IMR-90 (cell line): ENCODE data around the gene FGGY. TPM values are rescaled to one million over a fixed set of nuclear protein-coding genes. Genes with fewer than 3 reads are reported as not detected.

ENCODE experiments used
- ATAC-seq: fragments of 200-7000 bp; cut with Tn5 transposase; 2 replicates; pipeline ENCODE4 v1.9.1; 2020; ENCODE audit warnings: low read depth, mild to moderate bottlenecking, moderate library complexity
- BruUV-seq: library from RNA; stranded (reverse); fragments of 400-500 nt; replicated peaks from 2 replicates; lab custom pipeline; 2021; lab: Mats Ljungman, UMichigan
- CTCF ChIA-PET: fragments of 300-600 bp; formaldehyde crosslinking; extraction: SDS; loops from one replicate; lab custom pipeline; 2021; ENCODE audit warnings: antibody characterized with exemption; lab: Yijun Ruan, JAX
- POLR2A ChIA-PET: fragments of 300-600 bp; sonication (Branson Sonifier 250); formaldehyde crosslinking; loops from one replicate; lab custom pipeline; 2022; ENCODE audit warnings: antibody characterized with exemption; ENCODE audit not compliant: unreplicated experiment; lab: Charles Lee
- DNase-seq: peaks from one replicate; pipeline ENCODE4 v3.0.0; 2013
- H2AFZ ChIP-seq: replicated peaks from 2 replicates; pipeline ENCODE3; 2013; ENCODE audit warnings: low read length, mild to moderate bottlenecking; ENCODE audit not compliant: poor library complexity
- H2AK5ac ChIP-seq: 2 replicates; pipeline ENCODE4 v1.6.1; 2013; ENCODE audit warnings: low read depth, low read length, inconsistent platforms
- H2AK9ac ChIP-seq: replicated peaks from 2 replicates; pipeline ENCODE3; 2013; ENCODE audit warnings: mild to moderate bottlenecking, low read depth, low read length, moderate library complexity; ENCODE audit not compliant: poor library complexity
- H2BK120ac ChIP-seq: 2 replicates; pipeline ENCODE4 v1.6.1; 2013; ENCODE audit warnings: low read depth, low read length, inconsistent platforms
- H2BK15ac ChIP-seq: 3 replicates; pipeline ENCODE4 v1.6.1; 2013; ENCODE audit warnings: low read depth, low read length, inconsistent platforms
- H2BK20ac ChIP-seq: 2 replicates; pipeline ENCODE4 v1.6.1; 2013; ENCODE audit warnings: low read depth, mild to moderate bottlenecking, inconsistent platforms, low read length, moderate library complexity
- H2BK5ac ChIP-seq: 2 replicates; pipeline ENCODE4 v1.6.1; 2013; ENCODE audit warnings: mild to moderate bottlenecking, low read depth, low read length, inconsistent platforms; ENCODE audit not compliant: poor library complexity, severe bottlenecking
- H3K14ac ChIP-seq: replicated peaks from 2 replicates; pipeline ENCODE4 v1.6.1; 2013; ENCODE audit warnings: low read depth, low read length, inconsistent platforms
- H3K18ac ChIP-seq: 2 replicates; pipeline ENCODE4 v1.6.1; 2013; ENCODE audit warnings: low read depth, low read length, control low read depth
- H3K23ac ChIP-seq: 2 replicates; pipeline ENCODE4 v1.6.1; 2013; ENCODE audit warnings: low read depth, low read length, inconsistent platforms
- H3K27ac ChIP-seq: 2 replicates; pipeline ENCODE4 v1.5.1; 2013; ENCODE audit warnings: mild to moderate bottlenecking, control low read depth, low read length; ENCODE audit not compliant: insufficient read depth
- H3K27me3 ChIP-seq: 2 replicates; pipeline ENCODE4 v1.6.1; 2013; ENCODE audit warnings: low read length; ENCODE audit not compliant: control insufficient read depth, insufficient read depth
- H3K36me3 ChIP-seq: 2 replicates; pipeline ENCODE4 v1.6.1; 2013; ENCODE audit warnings: low read length, mixed read lengths; ENCODE audit not compliant: control insufficient read depth, insufficient read depth
- H3K4ac ChIP-seq: 2 replicates; pipeline ENCODE4 v1.6.1; 2013; ENCODE audit warnings: low read depth, low read length, inconsistent platforms
- H3K4me1 ChIP-seq: 2 replicates; pipeline ENCODE4 v1.6.1; 2013; ENCODE audit warnings: low read length, mixed read lengths; ENCODE audit not compliant: control insufficient read depth, insufficient read depth
- H3K4me2 ChIP-seq: 2 replicates; pipeline ENCODE4 v1.6.1; 2013; ENCODE audit warnings: low read depth, mild to moderate bottlenecking, control low read depth, low read length, moderate library complexity
- H3K4me3 ChIP-seq: 2 replicates; pipeline ENCODE4 v1.5.1; 2013; ENCODE audit warnings: low read depth, mild to moderate bottlenecking, control low read depth, low read length, moderate library complexity; ENCODE audit not compliant: insufficient read depth
- H3K56ac ChIP-seq: 2 replicates; pipeline ENCODE4 v1.6.1; 2013; ENCODE audit warnings: low read length, inconsistent platforms; ENCODE audit not compliant: insufficient read depth; ENCODE audit errors: extremely low read depth
- H3K79me1 ChIP-seq, 2 experiments: 2 replicates each; pipeline ENCODE4 v1.6.1; 2013; ENCODE audit warnings: low read length in 2 of 2, inconsistent platforms in 1 of 2, low read depth in 1 of 2
- H3K9ac ChIP-seq: 2 replicates; pipeline ENCODE4 v1.6.1; 2013; ENCODE audit warnings: low read depth, low read length, control low read depth
- H3K9me1 ChIP-seq: 2 replicates; pipeline ENCODE4 v1.6.1; 2013; ENCODE audit warnings: low read length, inconsistent platforms; ENCODE audit not compliant: insufficient read depth
- H3K9me3 ChIP-seq: 2 replicates; pipeline ENCODE4 v1.6.1; 2013; ENCODE audit warnings: low read length; ENCODE audit not compliant: control insufficient read depth, insufficient read depth
- H4K20me1 ChIP-seq: 2 replicates; pipeline ENCODE4 v1.6.1; 2013; ENCODE audit warnings: low read length, inconsistent platforms; ENCODE audit not compliant: insufficient read depth
- H4K5ac ChIP-seq: 2 replicates; pipeline ENCODE4 v1.6.1; 2013; ENCODE audit warnings: mild to moderate bottlenecking, low read depth, low read length, control low read depth
- H4K8ac ChIP-seq, 2 experiments: 2 replicates each; pipeline ENCODE4 v1.6.1; 2013; ENCODE audit warnings: low read depth in 2 of 2, low read length in 2 of 2, control low read depth in 1 of 2, inconsistent platforms in 1 of 2
- H4K91ac ChIP-seq: 2 replicates; pipeline ENCODE4 v1.6.1; 2013; ENCODE audit warnings: low read depth, low read length, inconsistent platforms; ENCODE audit not compliant: insufficient read depth
- CEBPB ChIP-seq: IDR thresholded peaks from 2 replicates; pipeline ENCODE4 v1.6.1; 2012; ENCODE audit warnings: low read depth, low read length, improper control_type of control experiment
- WGBS, 2 experiments: methylation state at CpG; one replicate each; pipeline versions ENCODE4 v1.1.5 to v1.1.7; 2013; ENCODE audit warnings: missing lambda C conversion rate in 2 of 2; ENCODE audit not compliant: insufficient read length in 1 of 2; ENCODE audit errors: extremely low coverage in 2 of 2; 5-methylcytosine and 5-hydroxymethylcytosine counted together
- dilution Hi-C: fragments of 300-500 bp; cut with HindIII; formaldehyde crosslinking; loops from one replicate; pipeline ENCODE4 v1.14.3; 2018; ENCODE audit warnings: low sequenced_read_pairs; ENCODE audit not compliant: unreplicated experiment
- in situ Hi-C: fragments of 300-500 bp; cut with MboI; formaldehyde crosslinking; loops from 3 replicates; pipeline ENCODE4 v1.14.3; 2019; ENCODE audit warnings: low sequenced_read_pairs, inconsistent platforms, mixed read lengths
- intact Hi-C: fragments of 100-400 bp; cut with micrococcal nuclease; formaldehyde crosslinking; loops from 2 replicates; pipeline ENCODE4 v1.10.0; 2022
- polyA plus RNA-seq, 3 experiments: library from polyadenylated mRNA; depleted of rRNA; stranded (reverse); fragments of >200 nt; gene quantifications; 2 replicates each; pipeline ENCODE4 v1.2.3, GENCODE V29; 2012; ENCODE audit warnings: low replicate concordance in 1 of 3
- total RNA-seq: library from RNA; depleted of rRNA; stranded (reverse); fragments of >200 nt; gene quantifications from 2 replicates; pipeline ENCODE4 v1.2.3, GENCODE V29; 2012
- TF ChIP-seq, protein P1 (sequence below): conservative IDR thresholded peaks from 2 replicates; pipeline ENCODE4 v1.5.1; 2012; ENCODE audit warnings: mild to moderate bottlenecking, low read depth, low read length, improper control_type of control experiment

Gene FGGY
- total and polyA plus RNA-seq, 2 of the 4 experiments (the other 2 are of a cell fraction), result 5.6 to 14.0 TPM

DNA sequence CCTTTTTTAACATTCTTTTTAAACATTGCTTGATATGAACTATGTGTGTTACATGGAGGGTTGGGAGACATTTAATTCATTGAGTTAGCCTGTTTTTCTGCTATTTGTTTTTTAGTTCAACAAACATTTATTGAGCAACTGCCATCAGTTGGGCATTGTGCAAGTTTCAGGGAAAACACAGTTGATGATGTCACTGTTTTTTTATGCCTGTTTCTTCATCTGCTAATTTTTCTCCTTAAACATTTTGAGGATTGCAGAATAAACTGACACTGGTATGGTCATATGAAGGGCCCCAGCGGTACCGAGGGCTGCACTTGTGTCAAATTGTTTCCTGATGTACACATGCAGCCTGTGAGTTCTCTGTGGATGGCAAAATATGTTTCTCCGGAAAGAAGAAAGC, 253.0 kb downstream of the FGGY start:
- peak; percentile 83 for ATAC-seq
- Histone ChIP-seq H3K27ac (no peak overlapping the region), H3K27me3 (no peaks in the 10 kb centered on the region), H3K14ac (no peak overlapping the region), H3K56ac (no peak overlapping the region), H4K20me1 (no peaks in the 10 kb centered on the region), H3K79me1 (no peaks in the 10 kb centered on the region), H3K9me3 (no peaks in the 10 kb centered on the region), H4K91ac (no peak overlapping the region; the same call in 1 of the 2 replicates), H2BK120ac (no peak overlapping the region), H3K36me3 (no peaks in the 10 kb centered on the region), H3K18ac (no peak overlapping the region), H3K23ac (no peak overlapping the region), H3K9me1 (no peaks in the 10 kb centered on the region; the same call in 1 of the 2 replicates), H2BK5ac (no peak overlapping the region), H2AFZ (no peak overlapping the region), H3K4me3 (no peak overlapping the region), H3K9ac (no peak overlapping the region), H3K4me2 (no peak overlapping the region), H2AK9ac (no peak overlapping the region), H2AK5ac (no peak overlapping the region), H4K8ac (no peak overlapping the region), H4K5ac (no peak overlapping the region), H3K4ac (no peak overlapping the region), H2BK20ac (no peak overlapping the region), H2BK15ac (no peak overlapping the region), H3K4me1 (peaks cover 11% of the 10 kb centered on the region)
- BruUV-seq, result no TSS peak
- peak; percentile 67 for DNase-seq
- WGBS, 2 experiments, result 40% methylated on average over 1 of the region's 3 CpGs; no CpG with 5 or more reads in 1 of the 2 experiments
- dilution Hi-C loops, result no loop called here
- ChIA-PET POLR2A (no interaction called here), CTCF (no interaction called here)
- in situ Hi-C loops, result no loop called here
- TF ChIP-seq CEBPB, result peak; percentile 96
- TF ChIP-seq, protein P1, sequence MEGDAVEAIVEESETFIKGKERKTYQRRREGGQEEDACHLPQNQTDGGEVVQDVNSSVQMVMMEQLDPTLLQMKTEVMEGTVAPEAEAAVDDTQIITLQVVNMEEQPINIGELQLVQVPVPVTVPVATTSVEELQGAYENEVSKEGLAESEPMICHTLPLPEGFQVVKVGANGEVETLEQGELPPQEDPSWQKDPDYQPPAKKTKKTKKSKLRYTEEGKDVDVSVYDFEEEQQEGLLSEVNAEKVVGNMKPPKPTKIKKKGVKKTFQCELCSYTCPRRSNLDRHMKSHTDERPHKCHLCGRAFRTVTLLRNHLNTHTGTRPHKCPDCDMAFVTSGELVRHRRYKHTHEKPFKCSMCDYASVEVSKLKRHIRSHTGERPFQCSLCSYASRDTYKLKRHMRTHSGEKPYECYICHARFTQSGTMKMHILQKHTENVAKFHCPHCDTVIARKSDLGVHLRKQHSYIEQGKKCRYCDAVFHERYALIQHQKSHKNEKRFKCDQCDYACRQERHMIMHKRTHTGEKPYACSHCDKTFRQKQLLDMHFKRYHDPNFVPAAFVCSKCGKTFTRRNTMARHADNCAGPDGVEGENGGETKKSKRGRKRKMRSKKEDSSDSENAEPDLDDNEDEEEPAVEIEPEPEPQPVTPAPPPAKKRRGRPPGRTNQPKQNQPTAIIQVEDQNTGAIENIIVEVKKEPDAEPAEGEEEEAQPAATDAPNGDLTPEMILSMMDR, result no peak
- intact Hi-C loops, result no loop called here
